Measurements from ENCODE around the gene BUD23.

DNA sequence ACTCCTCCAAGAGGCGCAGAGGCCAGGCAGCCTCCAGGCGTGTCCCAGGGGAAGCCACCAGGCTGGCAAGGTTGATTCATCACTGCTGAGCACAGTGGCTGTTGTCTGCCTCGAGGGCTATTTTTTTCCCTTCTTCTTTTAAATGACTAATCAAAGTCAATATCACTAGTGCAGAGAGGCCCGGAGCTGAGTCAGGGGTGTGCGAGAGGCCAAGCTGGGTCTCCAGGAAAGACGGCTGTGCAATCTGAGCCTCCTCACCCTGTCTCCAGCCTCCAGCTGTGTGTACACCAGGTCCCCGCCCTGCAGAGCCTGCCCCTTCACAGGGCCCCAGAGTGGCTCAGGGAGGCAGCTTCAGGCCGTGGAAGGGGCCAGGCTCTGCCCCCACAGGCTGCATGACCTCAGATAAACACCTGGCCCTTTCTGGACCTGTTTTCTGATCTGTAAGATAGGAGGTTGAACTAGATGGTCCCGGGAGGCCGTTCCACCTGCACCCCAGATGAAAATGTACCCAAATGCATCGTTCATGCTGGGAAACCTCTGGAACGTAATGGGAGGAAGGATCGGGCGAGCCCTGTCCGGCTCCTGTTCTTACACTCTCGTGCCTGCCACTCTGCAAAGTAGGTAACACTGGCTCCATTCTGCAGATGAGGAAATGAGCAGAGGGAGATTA is 32.4 kb downstream of the BUD23 start:
- TF ChIP-seq EZH2 (IDR thresholded peaks at IDR 0.05; ENCODE audit: borderline replicate concordance, low read length), result no peak
- TF ChIP-seq, protein P1, sequence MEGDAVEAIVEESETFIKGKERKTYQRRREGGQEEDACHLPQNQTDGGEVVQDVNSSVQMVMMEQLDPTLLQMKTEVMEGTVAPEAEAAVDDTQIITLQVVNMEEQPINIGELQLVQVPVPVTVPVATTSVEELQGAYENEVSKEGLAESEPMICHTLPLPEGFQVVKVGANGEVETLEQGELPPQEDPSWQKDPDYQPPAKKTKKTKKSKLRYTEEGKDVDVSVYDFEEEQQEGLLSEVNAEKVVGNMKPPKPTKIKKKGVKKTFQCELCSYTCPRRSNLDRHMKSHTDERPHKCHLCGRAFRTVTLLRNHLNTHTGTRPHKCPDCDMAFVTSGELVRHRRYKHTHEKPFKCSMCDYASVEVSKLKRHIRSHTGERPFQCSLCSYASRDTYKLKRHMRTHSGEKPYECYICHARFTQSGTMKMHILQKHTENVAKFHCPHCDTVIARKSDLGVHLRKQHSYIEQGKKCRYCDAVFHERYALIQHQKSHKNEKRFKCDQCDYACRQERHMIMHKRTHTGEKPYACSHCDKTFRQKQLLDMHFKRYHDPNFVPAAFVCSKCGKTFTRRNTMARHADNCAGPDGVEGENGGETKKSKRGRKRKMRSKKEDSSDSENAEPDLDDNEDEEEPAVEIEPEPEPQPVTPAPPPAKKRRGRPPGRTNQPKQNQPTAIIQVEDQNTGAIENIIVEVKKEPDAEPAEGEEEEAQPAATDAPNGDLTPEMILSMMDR (conservative IDR thresholded peaks at IDR 0.05 in 1 of 2, IDR thresholded peaks at IDR 0.05 in 1 of 2; ENCODE audit: extremely low read depth in 1 of 2, insufficient read depth in 1 of 2, low read depth in 1 of 2, low read length in 2 of 2), result no peak
